ENCODE measurements around the gene SH3TC1.

Gene SH3TC1

GRCh38 chr4:8281519-8282133 is 82.5 kb downstream of the SH3TC1 start:
- DNase-seq (ENCODE audit: low spot score) = no peak
- TF ChIP-seq CTCF (IDR thresholded peaks at IDR 0.05; ENCODE audit: extremely low read depth, missing control alignments) = no peak

- no peak for DNase-seq (ENCODE audit: low spot score)
- no peak for TF ChIP-seq CTCF (IDR thresholded peaks at IDR 0.05; ENCODE audit: extremely low read depth, missing control alignments)
These were observed 83.1 kb downstream of the SH3TC1 start for GRCh38 chr4:8282134-8282641.

- no peak for TF ChIP-seq CTCF (IDR thresholded peaks at IDR 0.05; ENCODE audit: extremely low read depth, missing control alignments)
- no peak for DNase-seq (ENCODE audit: low spot score)
These were observed 83.7 kb downstream of the SH3TC1 start for GRCh38 chr4:8282742-8283141.

GRCh38 chr4:8283161-8283560 is 84.1 kb downstream of the SH3TC1 start:
- no peak for TF ChIP-seq CTCF (IDR thresholded peaks at IDR 0.05; ENCODE audit: extremely low read depth, missing control alignments)

GRCh38 chr4:8283631-8284121 is 84.6 kb downstream of the SH3TC1 start:
- TF ChIP-seq CTCF (IDR thresholded peaks at IDR 0.05; ENCODE audit: extremely low read depth, missing control alignments) = no peak
- DNase-seq (ENCODE audit: low spot score) = no peak

More at GRCh38 chr4:8283161-8283560, 84.1 kb downstream of the SH3TC1 start:
- DNase-seq (ENCODE audit: low spot score) = no peak

GRCh38 chr4:8284391-8284790 is 85.3 kb downstream of the SH3TC1 start:
- DNase-seq (ENCODE audit: low spot score) = no peak
- no peak for TF ChIP-seq CTCF (IDR thresholded peaks at IDR 0.05; ENCODE audit: extremely low read depth, missing control alignments)

- TF ChIP-seq CTCF (IDR thresholded peaks at IDR 0.05; ENCODE audit: extremely low read depth, missing control alignments) = no peak
- DNase-seq (ENCODE audit: low spot score) = no peak
These were observed 86.3 kb downstream of the SH3TC1 start for GRCh38 chr4:8285143-8285975.
